WTC11 (cell line): ENCODE measurements around the gene HOXA7. TPM values are rescaled to one million over a fixed set of nuclear protein-coding genes. Genes with fewer than 3 reads are reported as not detected.
A peak's percentile ranks its signal among the peaks of the same experiment; 100 is the strongest.

Source experiments
- ATAC-seq: fragments of 200-7000 bp; cut with Tn5 transposase; 2 replicates; pipeline ENCODE4 v1.10.0; 2021; ENCODE audit warnings: mild to moderate bottlenecking, moderate library complexity
- CTCF ChIA-PET: fragments of 300-600 bp; sonication (Branson Sonifier 250); formaldehyde crosslinking; loops from one replicate; lab custom pipeline; 2021; ENCODE audit warnings: antibody characterized with exemption; lab: Charles Lee
- POLR2A ChIA-PET: fragments of 350-600 bp; sonication (Branson Sonifier 250); formaldehyde crosslinking; loops from one replicate; lab custom pipeline; 2021; ENCODE audit warnings: antibody characterized with exemption; lab: Charles Lee
- DNase-seq: peaks from one replicate; pipeline ENCODE4 v3.0.0; 2021; ENCODE audit warnings: low spot score
- H3K27ac Mint-ChIP-seq: 2 replicates; pipeline ENCODE4 v1.8.0; 2021; ENCODE audit warnings: mixed read lengths
- H3K27me3 Mint-ChIP-seq: 2 replicates; pipeline ENCODE4 v1.8.0; 2021; ENCODE audit warnings: low read depth, mild to moderate bottlenecking, moderate library complexity, mixed read lengths
- H3K36me3 Mint-ChIP-seq: 2 replicates; pipeline ENCODE4 v1.8.0; 2021; ENCODE audit warnings: mixed read lengths
- H3K4me1 Mint-ChIP-seq: 2 replicates; pipeline ENCODE4 v1.8.0; 2022; ENCODE audit warnings: mixed read lengths
- H3K4me3 Mint-ChIP-seq: 2 replicates; pipeline ENCODE4 v1.8.0; 2021; ENCODE audit warnings: mild to moderate bottlenecking, moderate library complexity, mixed read lengths
- H3K9me3 Mint-ChIP-seq: 2 replicates; pipeline ENCODE4 v1.8.0; 2021; ENCODE audit warnings: mixed read lengths
- ATF1 ChIP-seq: sonication (generic); formaldehyde crosslinking; IDR thresholded peaks from 2 replicates; pipeline ENCODE4 v1.8.1; 2023; ENCODE audit warnings: mild to moderate bottlenecking, moderate library complexity, missing genetic modification reagents
- CREB1 ChIP-seq: sonication (generic); formaldehyde crosslinking; IDR thresholded peaks from 2 replicates; pipeline ENCODE4 v1.8.0; 2023; ENCODE audit warnings: mild to moderate bottlenecking, missing genetic modification reagents
- E2F4 ChIP-seq: sonication (generic); formaldehyde crosslinking; IDR thresholded peaks from 2 replicates; pipeline ENCODE4 v1.8.1; 2022; ENCODE audit warnings: low read depth, mild to moderate bottlenecking, moderate library complexity, missing genetic modification reagents, borderline replicate concordance
- ELF4 ChIP-seq: sonication (generic); formaldehyde crosslinking; IDR thresholded peaks from 2 replicates; pipeline ENCODE4 v1.8.1; 2022; ENCODE audit warnings: low read depth, mild to moderate bottlenecking, moderate library complexity, missing genetic modification reagents
- EMX1 ChIP-seq: fragments of 250-450 bp; sonication (Bioruptor Pico); IDR thresholded peaks from 2 replicates; pipeline ENCODE4 v1.8.0; 2021; ENCODE audit warnings: mild to moderate bottlenecking
- ESRRA ChIP-seq: sonication (generic); formaldehyde crosslinking; IDR thresholded peaks from 2 replicates; pipeline ENCODE4 v1.8.1; 2022; ENCODE audit warnings: mild to moderate bottlenecking, missing genetic modification reagents, borderline replicate concordance
- FOXK1 ChIP-seq: sonication (generic); formaldehyde crosslinking; IDR thresholded peaks from 2 replicates; pipeline ENCODE4 v1.8.0; 2022; ENCODE audit warnings: mild to moderate bottlenecking, moderate library complexity, missing genetic modification reagents
- GRHL2 ChIP-seq: fragments of 250-450 bp; sonication (Bioruptor Pico); IDR thresholded peaks from 2 replicates; pipeline ENCODE4 v1.8.0; 2022; ENCODE audit warnings: mild to moderate bottlenecking, moderate library complexity; ENCODE audit not compliant: insufficient replicate concordance, severe bottlenecking
- IRF2 ChIP-seq: sonication (generic); formaldehyde crosslinking; IDR thresholded peaks from 2 replicates; pipeline ENCODE4 v1.8.0; 2022; ENCODE audit warnings: low read depth, missing genetic modification reagents, borderline replicate concordance
- MYBL2 ChIP-seq: sonication (generic); formaldehyde crosslinking; IDR thresholded peaks from 2 replicates; pipeline ENCODE4 v1.8.1; 2023; ENCODE audit warnings: mild to moderate bottlenecking, moderate library complexity, missing genetic modification reagents
- NR3C1 ChIP-seq: sonication (generic); formaldehyde crosslinking; conservative IDR thresholded peaks from 2 replicates; pipeline ENCODE4 v1.8.1; 2023; ENCODE audit warnings: low read depth, mild to moderate bottlenecking, missing genetic modification reagents
- OVOL2 ChIP-seq: fragments of 250-450 bp; sonication (Bioruptor Pico); IDR thresholded peaks from 2 replicates; pipeline ENCODE4 v1.9.0; 2021; ENCODE audit warnings: mild to moderate bottlenecking, borderline replicate concordance
- PRRX2 ChIP-seq: fragments of 250-450 bp; sonication (Bioruptor Pico); IDR thresholded peaks from 2 replicates; pipeline ENCODE4 v1.8.0; 2021; ENCODE audit warnings: mild to moderate bottlenecking
- SOX15 ChIP-seq: fragments of 250-450 bp; sonication (Bioruptor Pico); IDR thresholded peaks from 2 replicates; pipeline ENCODE4 v1.9.0; 2021; ENCODE audit warnings: mild to moderate bottlenecking
- TEAD4 ChIP-seq: sonication (generic); formaldehyde crosslinking; IDR thresholded peaks from 2 replicates; pipeline ENCODE4 v1.8.0; 2022; ENCODE audit warnings: mild to moderate bottlenecking, missing genetic modification reagents
- ZBTB21 ChIP-seq: sonication (generic); formaldehyde crosslinking; IDR thresholded peaks from 2 replicates; pipeline ENCODE4 v1.8.1; 2023; ENCODE audit warnings: mild to moderate bottlenecking, missing genetic modification reagents, borderline replicate concordance
- ZBTB43 ChIP-seq: sonication (generic); formaldehyde crosslinking; IDR thresholded peaks from 2 replicates; pipeline ENCODE4 v1.8.1; 2023; ENCODE audit warnings: mild to moderate bottlenecking, missing genetic modification reagents
- ZNF317 ChIP-seq: sonication (generic); formaldehyde crosslinking; IDR thresholded peaks from 2 replicates; pipeline ENCODE4 v1.8.1; 2023; ENCODE audit warnings: low read depth, mild to moderate bottlenecking, moderate library complexity, missing genetic modification reagents, borderline replicate concordance
- ZNF396 ChIP-seq: fragments of 250-450 bp; sonication (Bioruptor Pico); IDR thresholded peaks from 2 replicates; pipeline ENCODE4 v1.8.0; 2021; ENCODE audit warnings: mild to moderate bottlenecking, moderate library complexity, borderline replicate concordance
- ZNF416 ChIP-seq: fragments of 250-450 bp; sonication (Bioruptor Pico); IDR thresholded peaks from 2 replicates; pipeline ENCODE4 v1.9.0; 2021; ENCODE audit warnings: mild to moderate bottlenecking, inconsistent platforms
- ZNF671 ChIP-seq: fragments of 250-450 bp; sonication (Bioruptor Pico); IDR thresholded peaks from 2 replicates; pipeline ENCODE4 v1.8.0; 2021; ENCODE audit warnings: mild to moderate bottlenecking
- total RNA-seq: library from RNA; stranded (reverse); gene quantifications from 3 replicates; pipeline ENCODE4 v1.2.3, GENCODE V29; 2021
- TF ChIP-seq, protein P1 (sequence below): sonication (generic); formaldehyde crosslinking; IDR thresholded peaks from 2 replicates; pipeline ENCODE4 v1.8.1; 2022; ENCODE audit warnings: low read depth, missing genetic modification reagents, borderline replicate concordance
- TF ChIP-seq, protein P2 (sequence below): fragments of 200-600 bp; IDR thresholded peaks from 2 replicates; pipeline ENCODE4 v1.8.0; 2022; ENCODE audit warnings: antibody characterized with exemption
- TF ChIP-seq, protein P3 (sequence below): sonication (generic); formaldehyde crosslinking; IDR thresholded peaks from 2 replicates; pipeline ENCODE4 v1.8.0; 2023; ENCODE audit warnings: missing genetic modification reagents
- TF ChIP-seq, protein P4 (sequence below): sonication (generic); formaldehyde crosslinking; IDR thresholded peaks from 2 replicates; pipeline ENCODE4 v1.8.0; 2023; ENCODE audit warnings: mild to moderate bottlenecking, missing genetic modification reagents
- TF ChIP-seq, protein P5 (sequence below): sonication (generic); formaldehyde crosslinking; IDR thresholded peaks from 2 replicates; pipeline ENCODE4 v1.8.0; 2022; ENCODE audit warnings: mild to moderate bottlenecking, missing genetic modification reagents

HOXA7 gene
- total RNA-seq, 1 experiment from 2014 or later, result not detected

DNA sequence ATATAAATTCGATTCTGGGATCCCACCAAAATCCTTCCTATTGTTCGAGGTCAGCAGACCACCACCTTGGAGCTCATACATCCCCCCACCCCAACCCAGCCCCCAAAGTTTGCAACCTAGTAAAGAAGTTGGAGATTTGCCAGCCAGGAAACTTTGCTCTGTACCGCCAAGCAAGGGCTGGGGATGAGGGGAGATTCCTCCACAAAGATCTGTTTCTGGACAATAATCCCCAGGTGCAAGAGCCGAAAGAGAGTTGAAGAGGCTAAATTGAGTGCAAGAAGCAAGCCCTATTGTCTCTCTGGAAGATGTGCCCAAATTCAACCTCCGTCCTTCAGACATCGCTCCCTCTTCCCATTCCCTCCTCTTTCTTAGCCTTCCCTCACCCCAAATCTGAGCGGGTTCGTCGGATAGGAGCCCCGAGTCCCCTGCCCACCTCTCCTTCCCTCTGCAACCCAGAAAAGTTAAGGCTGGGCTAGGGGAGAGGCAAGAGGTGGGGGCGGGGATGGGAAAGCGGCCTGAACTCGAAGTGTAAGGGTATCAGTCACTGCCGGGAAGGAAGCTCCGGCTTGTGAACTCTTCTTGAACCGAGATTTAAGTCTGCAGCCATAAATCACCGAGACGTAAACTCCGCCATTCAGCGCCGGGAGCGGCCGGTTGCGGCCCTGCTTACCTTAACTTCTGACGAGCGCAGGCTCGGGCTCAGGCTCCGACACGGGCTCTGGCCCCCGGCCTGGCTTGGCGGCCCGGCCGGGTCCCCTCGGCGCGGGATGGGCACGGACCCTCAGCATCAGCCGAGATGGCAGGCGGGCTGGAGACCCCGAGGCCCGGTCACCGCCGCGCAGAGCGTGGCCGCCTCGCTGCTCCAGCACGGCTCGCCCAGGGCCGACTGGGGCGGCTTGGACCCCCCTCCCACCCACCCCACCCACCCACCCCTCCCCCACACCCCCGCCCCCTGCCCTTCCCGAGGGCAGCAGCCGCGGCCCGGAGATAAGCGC lies 43.2 kb downstream of the HOXA7 start:
- ChIA-PET POLR2A (interaction anchor here (1.0 kb wide), 1 partner anchor 30 kb away, joined by 3 read pairs; the partner anchor contains the start of gene HOXA5), CTCF (interaction anchor here (0.6 kb wide), 1 partner anchor 280 kb away, joined by 3 read pairs; no protein-coding TSS in a partner anchor)
- Mint-ChIP-seq H3K4me3 (peak overlapping the region; percentile 57), H3K9me3 (no peaks in the 10 kb centered on the region), H3K4me1 (peaks cover 20% of the 10 kb centered on the region), H3K27ac (no peak overlapping the region), H3K27me3 (peaks cover 95% of the 10 kb centered on the region), H3K36me3 (no peaks in the 10 kb centered on the region)
- TF ChIP-seq ZNF416 (CRISPR knock-in tag), result no peak
- no peak for TF ChIP-seq ESRRA
- no peak for TF ChIP-seq IRF2 (CRISPR knock-in tag)
- TF ChIP-seq ZBTB21, result no peak
- no peak for TF ChIP-seq EMX1 (CRISPR knock-in tag)
- TF ChIP-seq, protein P1, sequence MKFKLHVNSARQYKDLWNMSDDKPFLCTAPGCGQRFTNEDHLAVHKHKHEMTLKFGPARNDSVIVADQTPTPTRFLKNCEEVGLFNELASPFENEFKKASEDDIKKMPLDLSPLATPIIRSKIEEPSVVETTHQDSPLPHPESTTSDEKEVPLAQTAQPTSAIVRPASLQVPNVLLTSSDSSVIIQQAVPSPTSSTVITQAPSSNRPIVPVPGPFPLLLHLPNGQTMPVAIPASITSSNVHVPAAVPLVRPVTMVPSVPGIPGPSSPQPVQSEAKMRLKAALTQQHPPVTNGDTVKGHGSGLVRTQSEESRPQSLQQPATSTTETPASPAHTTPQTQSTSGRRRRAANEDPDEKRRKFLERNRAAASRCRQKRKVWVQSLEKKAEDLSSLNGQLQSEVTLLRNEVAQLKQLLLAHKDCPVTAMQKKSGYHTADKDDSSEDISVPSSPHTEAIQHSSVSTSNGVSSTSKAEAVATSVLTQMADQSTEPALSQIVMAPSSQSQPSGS (CRISPR knock-in tag), result no peak
- TF ChIP-seq, protein P2, sequence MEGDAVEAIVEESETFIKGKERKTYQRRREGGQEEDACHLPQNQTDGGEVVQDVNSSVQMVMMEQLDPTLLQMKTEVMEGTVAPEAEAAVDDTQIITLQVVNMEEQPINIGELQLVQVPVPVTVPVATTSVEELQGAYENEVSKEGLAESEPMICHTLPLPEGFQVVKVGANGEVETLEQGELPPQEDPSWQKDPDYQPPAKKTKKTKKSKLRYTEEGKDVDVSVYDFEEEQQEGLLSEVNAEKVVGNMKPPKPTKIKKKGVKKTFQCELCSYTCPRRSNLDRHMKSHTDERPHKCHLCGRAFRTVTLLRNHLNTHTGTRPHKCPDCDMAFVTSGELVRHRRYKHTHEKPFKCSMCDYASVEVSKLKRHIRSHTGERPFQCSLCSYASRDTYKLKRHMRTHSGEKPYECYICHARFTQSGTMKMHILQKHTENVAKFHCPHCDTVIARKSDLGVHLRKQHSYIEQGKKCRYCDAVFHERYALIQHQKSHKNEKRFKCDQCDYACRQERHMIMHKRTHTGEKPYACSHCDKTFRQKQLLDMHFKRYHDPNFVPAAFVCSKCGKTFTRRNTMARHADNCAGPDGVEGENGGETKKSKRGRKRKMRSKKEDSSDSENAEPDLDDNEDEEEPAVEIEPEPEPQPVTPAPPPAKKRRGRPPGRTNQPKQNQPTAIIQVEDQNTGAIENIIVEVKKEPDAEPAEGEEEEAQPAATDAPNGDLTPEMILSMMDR, result no peak
- TF ChIP-seq, protein P3, sequence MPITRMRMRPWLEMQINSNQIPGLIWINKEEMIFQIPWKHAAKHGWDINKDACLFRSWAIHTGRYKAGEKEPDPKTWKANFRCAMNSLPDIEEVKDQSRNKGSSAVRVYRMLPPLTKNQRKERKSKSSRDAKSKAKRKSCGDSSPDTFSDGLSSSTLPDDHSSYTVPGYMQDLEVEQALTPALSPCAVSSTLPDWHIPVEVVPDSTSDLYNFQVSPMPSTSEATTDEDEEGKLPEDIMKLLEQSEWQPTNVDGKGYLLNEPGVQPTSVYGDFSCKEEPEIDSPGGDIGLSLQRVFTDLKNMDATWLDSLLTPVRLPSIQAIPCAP (CRISPR knock-in tag), result no peak
- no peak for TF ChIP-seq FOXK1 (CRISPR knock-in tag)
- no peak for TF ChIP-seq PRRX2 (CRISPR knock-in tag)
- TF ChIP-seq, protein P4, sequence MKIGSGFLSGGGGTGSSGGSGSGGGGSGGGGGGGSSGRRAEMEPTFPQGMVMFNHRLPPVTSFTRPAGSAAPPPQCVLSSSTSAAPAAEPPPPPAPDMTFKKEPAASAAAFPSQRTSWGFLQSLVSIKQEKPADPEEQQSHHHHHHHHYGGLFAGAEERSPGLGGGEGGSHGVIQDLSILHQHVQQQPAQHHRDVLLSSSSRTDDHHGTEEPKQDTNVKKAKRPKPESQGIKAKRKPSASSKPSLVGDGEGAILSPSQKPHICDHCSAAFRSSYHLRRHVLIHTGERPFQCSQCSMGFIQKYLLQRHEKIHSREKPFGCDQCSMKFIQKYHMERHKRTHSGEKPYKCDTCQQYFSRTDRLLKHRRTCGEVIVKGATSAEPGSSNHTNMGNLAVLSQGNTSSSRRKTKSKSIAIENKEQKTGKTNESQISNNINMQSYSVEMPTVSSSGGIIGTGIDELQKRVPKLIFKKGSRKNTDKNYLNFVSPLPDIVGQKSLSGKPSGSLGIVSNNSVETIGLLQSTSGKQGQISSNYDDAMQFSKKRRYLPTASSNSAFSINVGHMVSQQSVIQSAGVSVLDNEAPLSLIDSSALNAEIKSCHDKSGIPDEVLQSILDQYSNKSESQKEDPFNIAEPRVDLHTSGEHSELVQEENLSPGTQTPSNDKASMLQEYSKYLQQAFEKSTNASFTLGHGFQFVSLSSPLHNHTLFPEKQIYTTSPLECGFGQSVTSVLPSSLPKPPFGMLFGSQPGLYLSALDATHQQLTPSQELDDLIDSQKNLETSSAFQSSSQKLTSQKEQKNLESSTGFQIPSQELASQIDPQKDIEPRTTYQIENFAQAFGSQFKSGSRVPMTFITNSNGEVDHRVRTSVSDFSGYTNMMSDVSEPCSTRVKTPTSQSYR (CRISPR knock-in tag), result no peak
- no peak for TF ChIP-seq ATF1 (CRISPR knock-in tag)
- TF ChIP-seq MYBL2 (CRISPR knock-in tag), result no peak
- no peak for TF ChIP-seq ZNF396 (CRISPR knock-in tag)
- TF ChIP-seq TEAD4 (CRISPR knock-in tag), result no peak
- ATAC-seq, result peak; percentile 21
- peak; percentile 61 for DNase-seq

DNA sequence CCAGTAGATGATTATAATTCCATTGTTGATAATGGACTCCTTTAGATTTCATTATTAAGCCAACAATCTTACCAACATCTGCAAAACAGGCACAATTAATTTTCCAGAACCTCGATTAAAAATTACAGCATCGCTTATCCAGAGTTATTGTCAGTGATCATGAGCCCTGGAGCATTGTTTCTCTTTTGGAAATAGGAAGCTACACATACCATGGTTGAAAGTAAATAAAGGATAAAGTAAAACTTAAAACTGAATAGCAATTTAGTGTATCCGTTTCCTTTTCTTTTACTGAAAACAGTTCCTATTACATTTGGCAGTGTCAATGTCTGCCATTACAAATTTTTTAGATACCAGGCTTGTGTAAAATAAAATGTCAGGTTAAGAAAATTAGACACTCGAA lies 44.1 kb downstream of the HOXA7 start:
- no peak for DNase-seq
- ChIA-PET CTCF (no interaction called here), POLR2A (no interaction called here)
- Mint-ChIP-seq H3K9me3 (no peaks in the 10 kb centered on the region), H3K4me1 (peaks cover 18% of the 10 kb centered on the region), H3K36me3 (no peaks in the 10 kb centered on the region), H3K27me3 (peaks cover 95% of the 10 kb centered on the region), H3K27ac (no peak overlapping the region), H3K4me3 (no peak overlapping the region)
- no peak for ATAC-seq
- TF ChIP-seq ELF4 (CRISPR knock-in tag) (no peak), OVOL2 (CRISPR knock-in tag) (no peak), NR3C1 (CRISPR knock-in tag) (no peak), SOX15 (CRISPR knock-in tag) (no peak), ZNF317 (no peak), E2F4 (CRISPR knock-in tag) (no peak), ZNF671 (CRISPR knock-in tag) (no peak), GRHL2 (CRISPR knock-in tag) (no peak), ZBTB43 (CRISPR knock-in tag) (no peak), CREB1 (CRISPR knock-in tag) (no peak)
- TF ChIP-seq, protein P5, sequence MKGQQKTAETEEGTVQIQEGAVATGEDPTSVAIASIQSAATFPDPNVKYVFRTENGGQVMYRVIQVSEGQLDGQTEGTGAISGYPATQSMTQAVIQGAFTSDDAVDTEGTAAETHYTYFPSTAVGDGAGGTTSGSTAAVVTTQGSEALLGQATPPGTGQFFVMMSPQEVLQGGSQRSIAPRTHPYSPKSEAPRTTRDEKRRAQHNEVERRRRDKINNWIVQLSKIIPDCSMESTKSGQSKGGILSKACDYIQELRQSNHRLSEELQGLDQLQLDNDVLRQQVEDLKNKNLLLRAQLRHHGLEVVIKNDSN (CRISPR knock-in tag), result no peak
